HepG2 (cell line): ENCODE results near the gene RNF123. TPM values are rescaled to one million over a fixed set of nuclear protein-coding genes. Genes with fewer than 3 reads are reported as not detected.
A peak's percentile ranks its signal among the peaks of the same experiment; 100 is the strongest.

ENCODE experiments used
- CHCHD3 ChIP-seq: sonication (generic); formaldehyde crosslinking; IDR thresholded peaks from 2 replicates; pipeline ENCODE4 v1.8.0; 2022; ENCODE audit warnings: mild to moderate bottlenecking, missing genetic modification reagents, moderate library complexity
- IKZF1 ChIP-seq: fragments of 450-650 bp; IDR thresholded peaks from 2 replicates; pipeline ENCODE4 v1.7.1; 2016
- MTA1 ChIP-seq: sonication (generic); formaldehyde crosslinking; IDR thresholded peaks from 2 replicates; pipeline ENCODE4 v1.4.0; 2020; ENCODE audit warnings: missing genetic modification reagents, mild to moderate bottlenecking, borderline replicate concordance
- NR2C2 ChIP-seq: sonication (generic); formaldehyde crosslinking; IDR thresholded peaks from 2 replicates; pipeline ENCODE4 v1.4.0; 2020; ENCODE audit warnings: missing genetic modification reagents, mild to moderate bottlenecking, moderate library complexity, borderline replicate concordance
- ZFP41 ChIP-seq: sonication (generic); formaldehyde crosslinking; IDR thresholded peaks from 2 replicates; pipeline ENCODE4 v1.4.0; 2020; ENCODE audit warnings: mild to moderate bottlenecking, missing genetic modification reagents, borderline replicate concordance
- ZNF234 ChIP-seq: sonication (generic); formaldehyde crosslinking; conservative IDR thresholded peaks from 2 replicates; pipeline ENCODE4 v1.5.1; 2020; ENCODE audit warnings: mild to moderate bottlenecking, missing genetic modification reagents
- ZNF3 ChIP-seq: IDR thresholded peaks from 2 replicates; pipeline ENCODE4 v1.7.0; 2017; ENCODE audit warnings: inconsistent platforms
- ZNF570 ChIP-seq: sonication (generic); formaldehyde crosslinking; IDR thresholded peaks from 2 replicates; pipeline ENCODE4 v1.4.0; 2020; ENCODE audit warnings: mild to moderate bottlenecking, missing genetic modification reagents, borderline replicate concordance
- ZNF841 ChIP-seq: sonication (generic); formaldehyde crosslinking; IDR thresholded peaks from 2 replicates; pipeline ENCODE4 v1.8.1; 2023; ENCODE audit warnings: missing genetic modification reagents, borderline replicate concordance
- polyA plus RNA-seq, 8 experiments: library from polyadenylated mRNA; depleted of rRNA in 3 of 8; stranded (reverse) in 7 of 8; unstranded in 1 of 8; fragments of >200 nt; fragmentation: Illumina TruSeq in 4 of 8; extraction: Trizol in 4 of 8; gene quantifications; 2 replicates each; pipeline versions ENCODE4 v1.2.1 to v1.2.3, GENCODE V29; 2011 to 2016; ENCODE audit warnings: low read depth in 4 of 8, missing spikeins in 1 of 8, mixed read lengths in 1 of 8; ENCODE audit not compliant: insufficient read depth in 1 of 8
- total RNA-seq, 5 experiments: library from RNA; depleted of rRNA; stranded (reverse); fragments of >200 nt; fragmentation: Illumina TruSeq; extraction: Trizol; gene quantifications; 2 replicates each; pipeline ENCODE4 v1.2.3, GENCODE V29; 2016; ENCODE audit warnings: low read depth in 1 of 5
- TF ChIP-seq, protein P1 (sequence below): sonication (generic); formaldehyde crosslinking; IDR thresholded peaks from 2 replicates; pipeline ENCODE4 v1.4.0; 2020; ENCODE audit warnings: missing genetic modification reagents
- TF ChIP-seq, protein P2 (sequence below): fragments of 450-650 bp; IDR thresholded peaks from 2 replicates; pipeline ENCODE4 v1.6.1; 2017; ENCODE audit warnings: mild to moderate bottlenecking
- TF ChIP-seq, protein P3 (sequence below): sonication (generic); formaldehyde crosslinking; IDR thresholded peaks from 2 replicates; pipeline ENCODE4 v1.4.0; 2020; ENCODE audit warnings: missing genetic modification reagents, borderline replicate concordance
- TF ChIP-seq, protein P4 (sequence below): IDR thresholded peaks from 2 replicates; pipeline ENCODE4 v1.6.1; 2018; ENCODE audit warnings: missing genetic modification reagents
- TF ChIP-seq, protein P5 (sequence below): sonication (generic); formaldehyde crosslinking; IDR thresholded peaks from 2 replicates; pipeline ENCODE4 v1.8.0; 2022; ENCODE audit warnings: low read depth, missing genetic modification reagents
- TF ChIP-seq, protein P6 (sequence below): IDR thresholded peaks from 2 replicates; pipeline ENCODE4 v1.6.1; 2012; ENCODE audit warnings: low read depth, low read length, improper control_type of control experiment

RNF123 gene
- total and polyA plus RNA-seq, 2 of the 13 experiments (the other 11 are each of a cell fraction or from before 2014, with no cell fraction given), result 29.9 to 82.2 TPM

DNA sequence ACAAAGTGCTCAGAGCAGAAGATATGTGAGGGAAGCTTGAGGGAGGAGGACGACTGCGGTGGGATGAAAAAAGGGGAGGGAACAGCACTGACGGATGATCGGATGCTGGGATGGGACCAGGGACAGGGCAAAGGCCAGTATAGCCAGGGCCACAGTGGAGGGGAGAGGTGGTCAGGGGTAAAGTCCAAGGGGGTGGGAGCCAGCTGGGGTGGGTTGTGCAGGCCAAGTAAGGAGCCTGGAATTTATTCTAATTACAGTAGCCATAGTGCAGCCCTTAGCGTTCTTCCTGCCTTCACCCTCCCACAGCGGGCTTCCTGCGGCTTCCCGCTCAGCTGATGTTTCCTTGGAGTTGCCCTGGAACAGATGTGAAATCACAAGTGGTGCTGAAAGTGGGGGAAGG lies 22.8 kb upstream of the RNF123 start (continued):
- TF ChIP-seq, protein P1, sequence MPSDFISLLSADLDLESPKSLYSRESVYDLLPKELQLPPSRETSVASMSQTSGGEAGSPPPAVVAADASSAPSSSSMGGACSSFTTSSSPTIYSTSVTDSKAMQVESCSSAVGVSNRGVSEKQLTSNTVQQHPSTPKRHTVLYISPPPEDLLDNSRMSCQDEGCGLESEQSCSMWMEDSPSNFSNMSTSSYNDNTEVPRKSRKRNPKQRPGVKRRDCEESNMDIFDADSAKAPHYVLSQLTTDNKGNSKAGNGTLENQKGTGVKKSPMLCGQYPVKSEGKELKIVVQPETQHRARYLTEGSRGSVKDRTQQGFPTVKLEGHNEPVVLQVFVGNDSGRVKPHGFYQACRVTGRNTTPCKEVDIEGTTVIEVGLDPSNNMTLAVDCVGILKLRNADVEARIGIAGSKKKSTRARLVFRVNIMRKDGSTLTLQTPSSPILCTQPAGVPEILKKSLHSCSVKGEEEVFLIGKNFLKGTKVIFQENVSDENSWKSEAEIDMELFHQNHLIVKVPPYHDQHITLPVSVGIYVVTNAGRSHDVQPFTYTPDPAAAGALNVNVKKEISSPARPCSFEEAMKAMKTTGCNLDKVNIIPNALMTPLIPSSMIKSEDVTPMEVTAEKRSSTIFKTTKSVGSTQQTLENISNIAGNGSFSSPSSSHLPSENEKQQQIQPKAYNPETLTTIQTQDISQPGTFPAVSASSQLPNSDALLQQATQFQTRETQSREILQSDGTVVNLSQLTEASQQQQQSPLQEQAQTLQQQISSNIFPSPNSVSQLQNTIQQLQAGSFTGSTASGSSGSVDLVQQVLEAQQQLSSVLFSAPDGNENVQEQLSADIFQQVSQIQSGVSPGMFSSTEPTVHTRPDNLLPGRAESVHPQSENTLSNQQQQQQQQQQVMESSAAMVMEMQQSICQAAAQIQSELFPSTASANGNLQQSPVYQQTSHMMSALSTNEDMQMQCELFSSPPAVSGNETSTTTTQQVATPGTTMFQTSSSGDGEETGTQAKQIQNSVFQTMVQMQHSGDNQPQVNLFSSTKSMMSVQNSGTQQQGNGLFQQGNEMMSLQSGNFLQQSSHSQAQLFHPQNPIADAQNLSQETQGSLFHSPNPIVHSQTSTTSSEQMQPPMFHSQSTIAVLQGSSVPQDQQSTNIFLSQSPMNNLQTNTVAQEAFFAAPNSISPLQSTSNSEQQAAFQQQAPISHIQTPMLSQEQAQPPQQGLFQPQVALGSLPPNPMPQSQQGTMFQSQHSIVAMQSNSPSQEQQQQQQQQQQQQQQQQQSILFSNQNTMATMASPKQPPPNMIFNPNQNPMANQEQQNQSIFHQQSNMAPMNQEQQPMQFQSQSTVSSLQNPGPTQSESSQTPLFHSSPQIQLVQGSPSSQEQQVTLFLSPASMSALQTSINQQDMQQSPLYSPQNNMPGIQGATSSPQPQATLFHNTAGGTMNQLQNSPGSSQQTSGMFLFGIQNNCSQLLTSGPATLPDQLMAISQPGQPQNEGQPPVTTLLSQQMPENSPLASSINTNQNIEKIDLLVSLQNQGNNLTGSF, result no peak
- TF ChIP-seq ZNF841 (CRISPR knock-in tag) (no peak), ZNF234 (no peak), IKZF1 (no peak), NR2C2 (CRISPR knock-in tag) (no peak), CHCHD3 (no peak), ZNF3 (CRISPR knock-in tag) (no peak), ZNF570 (CRISPR knock-in tag) (no peak), MTA1 (CRISPR knock-in tag) (no peak), ZFP41 (CRISPR knock-in tag) (no peak)
- TF ChIP-seq, protein P2, sequence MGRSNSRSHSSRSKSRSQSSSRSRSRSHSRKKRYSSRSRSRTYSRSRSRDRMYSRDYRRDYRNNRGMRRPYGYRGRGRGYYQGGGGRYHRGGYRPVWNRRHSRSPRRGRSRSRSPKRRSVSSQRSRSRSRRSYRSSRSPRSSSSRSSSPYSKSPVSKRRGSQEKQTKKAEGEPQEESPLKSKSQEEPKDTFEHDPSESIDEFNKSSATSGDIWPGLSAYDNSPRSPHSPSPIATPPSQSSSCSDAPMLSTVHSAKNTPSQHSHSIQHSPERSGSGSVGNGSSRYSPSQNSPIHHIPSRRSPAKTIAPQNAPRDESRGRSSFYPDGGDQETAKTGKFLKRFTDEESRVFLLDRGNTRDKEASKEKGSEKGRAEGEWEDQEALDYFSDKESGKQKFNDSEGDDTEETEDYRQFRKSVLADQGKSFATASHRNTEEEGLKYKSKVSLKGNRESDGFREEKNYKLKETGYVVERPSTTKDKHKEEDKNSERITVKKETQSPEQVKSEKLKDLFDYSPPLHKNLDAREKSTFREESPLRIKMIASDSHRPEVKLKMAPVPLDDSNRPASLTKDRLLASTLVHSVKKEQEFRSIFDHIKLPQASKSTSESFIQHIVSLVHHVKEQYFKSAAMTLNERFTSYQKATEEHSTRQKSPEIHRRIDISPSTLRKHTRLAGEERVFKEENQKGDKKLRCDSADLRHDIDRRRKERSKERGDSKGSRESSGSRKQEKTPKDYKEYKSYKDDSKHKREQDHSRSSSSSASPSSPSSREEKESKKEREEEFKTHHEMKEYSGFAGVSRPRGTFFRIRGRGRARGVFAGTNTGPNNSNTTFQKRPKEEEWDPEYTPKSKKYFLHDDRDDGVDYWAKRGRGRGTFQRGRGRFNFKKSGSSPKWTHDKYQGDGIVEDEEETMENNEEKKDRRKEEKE, result no peak
- TF ChIP-seq, protein P3, sequence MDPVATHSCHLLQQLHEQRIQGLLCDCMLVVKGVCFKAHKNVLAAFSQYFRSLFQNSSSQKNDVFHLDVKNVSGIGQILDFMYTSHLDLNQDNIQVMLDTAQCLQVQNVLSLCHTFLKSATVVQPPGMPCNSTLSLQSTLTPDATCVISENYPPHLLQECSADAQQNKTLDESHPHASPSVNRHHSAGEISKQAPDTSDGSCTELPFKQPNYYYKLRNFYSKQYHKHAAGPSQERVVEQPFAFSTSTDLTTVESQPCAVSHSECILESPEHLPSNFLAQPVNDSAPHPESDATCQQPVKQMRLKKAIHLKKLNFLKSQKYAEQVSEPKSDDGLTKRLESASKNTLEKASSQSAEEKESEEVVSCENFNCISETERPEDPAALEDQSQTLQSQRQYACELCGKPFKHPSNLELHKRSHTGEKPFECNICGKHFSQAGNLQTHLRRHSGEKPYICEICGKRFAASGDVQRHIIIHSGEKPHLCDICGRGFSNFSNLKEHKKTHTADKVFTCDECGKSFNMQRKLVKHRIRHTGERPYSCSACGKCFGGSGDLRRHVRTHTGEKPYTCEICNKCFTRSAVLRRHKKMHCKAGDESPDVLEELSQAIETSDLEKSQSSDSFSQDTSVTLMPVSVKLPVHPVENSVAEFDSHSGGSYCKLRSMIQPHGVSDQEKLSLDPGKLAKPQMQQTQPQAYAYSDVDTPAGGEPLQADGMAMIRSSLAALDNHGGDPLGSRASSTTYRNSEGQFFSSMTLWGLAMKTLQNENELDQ (CRISPR knock-in tag), result no peak
- TF ChIP-seq, protein P4, sequence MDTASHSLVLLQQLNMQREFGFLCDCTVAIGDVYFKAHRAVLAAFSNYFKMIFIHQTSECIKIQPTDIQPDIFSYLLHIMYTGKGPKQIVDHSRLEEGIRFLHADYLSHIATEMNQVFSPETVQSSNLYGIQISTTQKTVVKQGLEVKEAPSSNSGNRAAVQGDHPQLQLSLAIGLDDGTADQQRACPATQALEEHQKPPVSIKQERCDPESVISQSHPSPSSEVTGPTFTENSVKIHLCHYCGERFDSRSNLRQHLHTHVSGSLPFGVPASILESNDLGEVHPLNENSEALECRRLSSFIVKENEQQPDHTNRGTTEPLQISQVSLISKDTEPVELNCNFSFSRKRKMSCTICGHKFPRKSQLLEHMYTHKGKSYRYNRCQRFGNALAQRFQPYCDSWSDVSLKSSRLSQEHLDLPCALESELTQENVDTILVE (CRISPR knock-in tag), result no peak
- TF ChIP-seq, protein P5, sequence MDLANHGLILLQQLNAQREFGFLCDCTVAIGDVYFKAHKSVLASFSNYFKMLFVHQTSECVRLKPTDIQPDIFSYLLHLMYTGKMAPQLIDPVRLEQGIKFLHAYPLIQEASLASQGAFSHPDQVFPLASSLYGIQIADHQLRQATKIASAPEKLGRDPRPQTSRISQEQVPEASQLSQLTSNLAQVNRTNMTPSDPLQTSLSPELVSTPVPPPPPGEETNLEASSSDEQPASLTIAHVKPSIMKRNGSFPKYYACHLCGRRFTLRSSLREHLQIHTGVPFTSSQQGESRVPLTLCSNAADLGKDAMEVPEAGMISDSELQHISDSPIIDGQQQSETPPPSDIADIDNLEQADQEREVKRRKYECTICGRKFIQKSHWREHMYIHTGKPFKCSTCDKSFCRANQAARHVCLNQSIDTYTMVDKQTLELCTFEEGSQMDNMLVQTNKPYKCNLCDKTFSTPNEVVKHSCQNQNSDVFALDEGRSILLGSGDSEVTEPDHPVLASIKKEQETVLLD (CRISPR knock-in tag), result no peak
- TF ChIP-seq, protein P6, sequence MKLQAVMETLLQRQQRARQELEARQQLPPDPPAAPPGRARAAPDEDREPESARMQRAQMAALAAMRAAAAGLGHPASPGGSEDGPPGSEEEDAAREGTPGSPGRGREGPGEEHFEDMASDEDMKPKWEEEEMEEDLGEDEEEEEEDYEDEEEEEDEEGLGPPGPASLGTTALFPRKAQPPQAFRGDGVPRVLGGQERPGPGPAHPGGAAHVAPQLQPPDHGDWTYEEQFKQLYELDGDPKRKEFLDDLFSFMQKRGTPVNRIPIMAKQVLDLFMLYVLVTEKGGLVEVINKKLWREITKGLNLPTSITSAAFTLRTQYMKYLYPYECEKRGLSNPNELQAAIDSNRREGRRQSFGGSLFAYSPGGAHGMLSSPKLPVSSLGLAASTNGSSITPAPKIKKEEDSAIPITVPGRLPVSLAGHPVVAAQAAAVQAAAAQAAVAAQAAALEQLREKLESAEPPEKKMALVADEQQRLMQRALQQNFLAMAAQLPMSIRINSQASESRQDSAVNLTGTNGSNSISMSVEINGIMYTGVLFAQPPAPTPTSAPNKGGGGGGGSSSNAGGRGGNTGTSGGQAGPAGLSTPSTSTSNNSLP, result peak; percentile 19; the same call in 1 of the 2 replicates
